ENCODE data around the gene MPO. TPM values are rescaled to one million over a fixed set of nuclear protein-coding genes. Genes with fewer than 3 reads are reported as not detected.

The MPO gene
- total RNA-seq, 1 experiment from 2014 or later: not detected

- no peaks in the 10 kb centered on the region for H3K9me2 ChIP-seq (ENCODE audit: insufficient read depth)
- intact Hi-C loops (cut with micrococcal nuclease): no loop called here
- no peaks in the 10 kb centered on the region for H4K20me1 ChIP-seq (ENCODE audit: insufficient read depth)
- no peak overlapping the region for H2AFZ ChIP-seq (ENCODE audit: low read depth, low read length, poor library complexity, severe bottlenecking)
- no TSS peak for BruUV-seq (replicated peaks)
- H3K27me3 ChIP-seq (ENCODE audit: insufficient read depth, low read length): peaks cover 87% of the 10 kb centered on the region
- ATAC-seq (no peak), DNase-seq (ENCODE audit: low read depth, low spot score) (no peak)
- no peaks in the 10 kb centered on the region for H3K9me3 ChIP-seq (ENCODE audit: control insufficient read depth in 1 of 2, insufficient read depth in 1 of 2, low read depth in 1 of 2, low read length in 2 of 2)
- H3K4me1 ChIP-seq (ENCODE audit: control insufficient read depth in 1 of 2, insufficient read depth in 2 of 2, low read length in 2 of 2): no peaks in the 10 kb centered on the region
- no peak overlapping the region for H3K4me2 ChIP-seq (ENCODE audit: low read length)
- CTCF ChIA-PET: no interaction called here
- no peak overlapping the region for H3K4me3 ChIP-seq (replicated peaks in 1 of 2; ENCODE audit: low read depth in 1 of 2, low read length in 2 of 2)
- no peaks in the 10 kb centered on the region for H3K36me3 ChIP-seq (ENCODE audit: control insufficient read depth in 1 of 2, insufficient read depth in 2 of 2, low read length in 2 of 2)
- no peak overlapping the region for H3K9ac ChIP-seq (ENCODE audit: low read length)
- POLR2A ChIA-PET: no interaction called here
- no peak overlapping the region for H3K27ac ChIP-seq (ENCODE audit: low read depth, low read length)
- TF ChIP-seq SIN3A (IDR thresholded peaks at IDR 0.05; ENCODE audit: low read depth) (no peak), CBX3 (IDR thresholded peaks at IDR 0.05; ENCODE audit: low read depth) (no peak), CEBPB (IDR thresholded peaks at IDR 0.05; ENCODE audit: low read depth) (no peak), EZH2phosphoT487 (IDR thresholded peaks at IDR 0.05; ENCODE audit: borderline replicate concordance) (no peak), ZNF274 (IDR thresholded peaks at IDR 0.05; ENCODE audit: low read depth, low read length) (no peak), FOSL1 (IDR thresholded peaks at IDR 0.05; ENCODE audit: low read depth) (no peak), SP1 (IDR thresholded peaks at IDR 0.05; ENCODE audit: low read depth) (no peak)
- TF ChIP-seq, protein P1, sequence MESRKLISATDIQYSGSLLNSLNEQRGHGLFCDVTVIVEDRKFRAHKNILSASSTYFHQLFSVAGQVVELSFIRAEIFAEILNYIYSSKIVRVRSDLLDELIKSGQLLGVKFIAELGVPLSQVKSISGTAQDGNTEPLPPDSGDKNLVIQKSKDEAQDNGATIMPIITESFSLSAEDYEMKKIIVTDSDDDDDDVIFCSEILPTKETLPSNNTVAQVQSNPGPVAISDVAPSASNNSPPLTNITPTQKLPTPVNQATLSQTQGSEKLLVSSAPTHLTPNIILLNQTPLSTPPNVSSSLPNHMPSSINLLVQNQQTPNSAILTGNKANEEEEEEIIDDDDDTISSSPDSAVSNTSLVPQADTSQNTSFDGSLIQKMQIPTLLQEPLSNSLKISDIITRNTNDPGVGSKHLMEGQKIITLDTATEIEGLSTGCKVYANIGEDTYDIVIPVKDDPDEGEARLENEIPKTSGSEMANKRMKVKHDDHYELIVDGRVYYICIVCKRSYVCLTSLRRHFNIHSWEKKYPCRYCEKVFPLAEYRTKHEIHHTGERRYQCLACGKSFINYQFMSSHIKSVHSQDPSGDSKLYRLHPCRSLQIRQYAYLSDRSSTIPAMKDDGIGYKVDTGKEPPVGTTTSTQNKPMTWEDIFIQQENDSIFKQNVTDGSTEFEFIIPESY (IDR thresholded peaks at IDR 0.05; ENCODE audit: extremely low read depth, insufficient replicate concordance, low read length): no peak
- TF ChIP-seq, protein P2, sequence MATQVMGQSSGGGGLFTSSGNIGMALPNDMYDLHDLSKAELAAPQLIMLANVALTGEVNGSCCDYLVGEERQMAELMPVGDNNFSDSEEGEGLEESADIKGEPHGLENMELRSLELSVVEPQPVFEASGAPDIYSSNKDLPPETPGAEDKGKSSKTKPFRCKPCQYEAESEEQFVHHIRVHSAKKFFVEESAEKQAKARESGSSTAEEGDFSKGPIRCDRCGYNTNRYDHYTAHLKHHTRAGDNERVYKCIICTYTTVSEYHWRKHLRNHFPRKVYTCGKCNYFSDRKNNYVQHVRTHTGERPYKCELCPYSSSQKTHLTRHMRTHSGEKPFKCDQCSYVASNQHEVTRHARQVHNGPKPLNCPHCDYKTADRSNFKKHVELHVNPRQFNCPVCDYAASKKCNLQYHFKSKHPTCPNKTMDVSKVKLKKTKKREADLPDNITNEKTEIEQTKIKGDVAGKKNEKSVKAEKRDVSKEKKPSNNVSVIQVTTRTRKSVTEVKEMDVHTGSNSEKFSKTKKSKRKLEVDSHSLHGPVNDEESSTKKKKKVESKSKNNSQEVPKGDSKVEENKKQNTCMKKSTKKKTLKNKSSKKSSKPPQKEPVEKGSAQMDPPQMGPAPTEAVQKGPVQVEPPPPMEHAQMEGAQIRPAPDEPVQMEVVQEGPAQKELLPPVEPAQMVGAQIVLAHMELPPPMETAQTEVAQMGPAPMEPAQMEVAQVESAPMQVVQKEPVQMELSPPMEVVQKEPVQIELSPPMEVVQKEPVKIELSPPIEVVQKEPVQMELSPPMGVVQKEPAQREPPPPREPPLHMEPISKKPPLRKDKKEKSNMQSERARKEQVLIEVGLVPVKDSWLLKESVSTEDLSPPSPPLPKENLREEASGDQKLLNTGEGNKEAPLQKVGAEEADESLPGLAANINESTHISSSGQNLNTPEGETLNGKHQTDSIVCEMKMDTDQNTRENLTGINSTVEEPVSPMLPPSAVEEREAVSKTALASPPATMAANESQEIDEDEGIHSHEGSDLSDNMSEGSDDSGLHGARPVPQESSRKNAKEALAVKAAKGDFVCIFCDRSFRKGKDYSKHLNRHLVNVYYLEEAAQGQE (IDR thresholded peaks at IDR 0.05; ENCODE audit: low read depth): no peak
- RAD21 ChIA-PET (ENCODE audit: low non-redundant PET in 1 of 2, low total read pairs in 2 of 2, uncharacterized antibody in 2 of 2, unreplicated experiment in 2 of 2): no interaction called here
- H3K79me2 ChIP-seq (ENCODE audit: insufficient read depth, low read length): no peaks in the 10 kb centered on the region
These were observed 40.7 kb downstream of the MPO start for GRCh38 chr17:58239987-58240386.
